IMR-90 (cell line): ENCODE results near the gene WASHC1. TPM values are rescaled to one million over a fixed set of nuclear protein-coding genes. Genes with fewer than 3 reads are reported as not detected.
"Not testable (repeated sequence)": the region's sequence is repeated elsewhere in the genome, so short reads cannot be mapped to it uniquely, and the experiment has no call there.

Experiments used
- ATAC-seq: fragments of 200-7000 bp; cut with Tn5 transposase; 2 replicates; pipeline ENCODE4 v1.9.1; 2020; ENCODE audit warnings: low read depth, mild to moderate bottlenecking, moderate library complexity
- BruUV-seq: library from RNA; stranded (reverse); fragments of 400-500 nt; replicated peaks from 2 replicates; lab custom pipeline; 2021; lab: Mats Ljungman, UMichigan
- CTCF ChIA-PET: fragments of 300-600 bp; formaldehyde crosslinking; extraction: SDS; loops from one replicate; lab custom pipeline; 2021; ENCODE audit warnings: antibody characterized with exemption; lab: Yijun Ruan, JAX
- POLR2A ChIA-PET: fragments of 300-600 bp; sonication (Branson Sonifier 250); formaldehyde crosslinking; loops from one replicate; lab custom pipeline; 2022; ENCODE audit warnings: antibody characterized with exemption; ENCODE audit not compliant: unreplicated experiment; lab: Charles Lee
- DNase-seq: peaks from one replicate; pipeline ENCODE4 v3.0.0; 2013
- H2AFZ ChIP-seq: replicated peaks from 2 replicates; pipeline ENCODE3; 2013; ENCODE audit warnings: low read length, mild to moderate bottlenecking; ENCODE audit not compliant: poor library complexity
- H2AK5ac ChIP-seq: 2 replicates; pipeline ENCODE4 v1.6.1; 2013; ENCODE audit warnings: low read depth, low read length, inconsistent platforms
- H2AK9ac ChIP-seq: replicated peaks from 2 replicates; pipeline ENCODE3; 2013; ENCODE audit warnings: mild to moderate bottlenecking, low read depth, low read length, moderate library complexity; ENCODE audit not compliant: poor library complexity
- H2BK120ac ChIP-seq: 2 replicates; pipeline ENCODE4 v1.6.1; 2013; ENCODE audit warnings: low read depth, low read length, inconsistent platforms
- H2BK15ac ChIP-seq: 3 replicates; pipeline ENCODE4 v1.6.1; 2013; ENCODE audit warnings: low read depth, low read length, inconsistent platforms
- H2BK20ac ChIP-seq: 2 replicates; pipeline ENCODE4 v1.6.1; 2013; ENCODE audit warnings: low read depth, mild to moderate bottlenecking, inconsistent platforms, low read length, moderate library complexity
- H2BK5ac ChIP-seq: 2 replicates; pipeline ENCODE4 v1.6.1; 2013; ENCODE audit warnings: mild to moderate bottlenecking, low read depth, low read length, inconsistent platforms; ENCODE audit not compliant: poor library complexity, severe bottlenecking
- H3K14ac ChIP-seq: replicated peaks from 2 replicates; pipeline ENCODE4 v1.6.1; 2013; ENCODE audit warnings: low read depth, low read length, inconsistent platforms
- H3K18ac ChIP-seq: 2 replicates; pipeline ENCODE4 v1.6.1; 2013; ENCODE audit warnings: low read depth, low read length, control low read depth
- H3K23ac ChIP-seq: 2 replicates; pipeline ENCODE4 v1.6.1; 2013; ENCODE audit warnings: low read depth, low read length, inconsistent platforms
- H3K27ac ChIP-seq: 2 replicates; pipeline ENCODE4 v1.5.1; 2013; ENCODE audit warnings: mild to moderate bottlenecking, control low read depth, low read length; ENCODE audit not compliant: insufficient read depth
- H3K27me3 ChIP-seq: 2 replicates; pipeline ENCODE4 v1.6.1; 2013; ENCODE audit warnings: low read length; ENCODE audit not compliant: control insufficient read depth, insufficient read depth
- H3K36me3 ChIP-seq: 2 replicates; pipeline ENCODE4 v1.6.1; 2013; ENCODE audit warnings: low read length, mixed read lengths; ENCODE audit not compliant: control insufficient read depth, insufficient read depth
- H3K4ac ChIP-seq: 2 replicates; pipeline ENCODE4 v1.6.1; 2013; ENCODE audit warnings: low read depth, low read length, inconsistent platforms
- H3K4me1 ChIP-seq: 2 replicates; pipeline ENCODE4 v1.6.1; 2013; ENCODE audit warnings: low read length, mixed read lengths; ENCODE audit not compliant: control insufficient read depth, insufficient read depth
- H3K4me2 ChIP-seq: 2 replicates; pipeline ENCODE4 v1.6.1; 2013; ENCODE audit warnings: low read depth, mild to moderate bottlenecking, control low read depth, low read length, moderate library complexity
- H3K4me3 ChIP-seq: 2 replicates; pipeline ENCODE4 v1.5.1; 2013; ENCODE audit warnings: low read depth, mild to moderate bottlenecking, control low read depth, low read length, moderate library complexity; ENCODE audit not compliant: insufficient read depth
- H3K56ac ChIP-seq: 2 replicates; pipeline ENCODE4 v1.6.1; 2013; ENCODE audit warnings: low read length, inconsistent platforms; ENCODE audit not compliant: insufficient read depth; ENCODE audit errors: extremely low read depth
- H3K79me1 ChIP-seq, 2 experiments: 2 replicates each; pipeline ENCODE4 v1.6.1; 2013; ENCODE audit warnings: low read length in 2 of 2, inconsistent platforms in 1 of 2, low read depth in 1 of 2
- H3K9ac ChIP-seq: 2 replicates; pipeline ENCODE4 v1.6.1; 2013; ENCODE audit warnings: low read depth, low read length, control low read depth
- H3K9me1 ChIP-seq: 2 replicates; pipeline ENCODE4 v1.6.1; 2013; ENCODE audit warnings: low read length, inconsistent platforms; ENCODE audit not compliant: insufficient read depth
- H3K9me3 ChIP-seq: 2 replicates; pipeline ENCODE4 v1.6.1; 2013; ENCODE audit warnings: low read length; ENCODE audit not compliant: control insufficient read depth, insufficient read depth
- H4K20me1 ChIP-seq: 2 replicates; pipeline ENCODE4 v1.6.1; 2013; ENCODE audit warnings: low read length, inconsistent platforms; ENCODE audit not compliant: insufficient read depth
- H4K5ac ChIP-seq: 2 replicates; pipeline ENCODE4 v1.6.1; 2013; ENCODE audit warnings: mild to moderate bottlenecking, low read depth, low read length, control low read depth
- H4K8ac ChIP-seq, 2 experiments: 2 replicates each; pipeline ENCODE4 v1.6.1; 2013; ENCODE audit warnings: low read depth in 2 of 2, low read length in 2 of 2, control low read depth in 1 of 2, inconsistent platforms in 1 of 2
- H4K91ac ChIP-seq: 2 replicates; pipeline ENCODE4 v1.6.1; 2013; ENCODE audit warnings: low read depth, low read length, inconsistent platforms; ENCODE audit not compliant: insufficient read depth
- WGBS, 2 experiments: methylation state at CpG; one replicate each; pipeline versions ENCODE4 v1.1.5 to v1.1.7; 2013; ENCODE audit warnings: missing lambda C conversion rate in 2 of 2; ENCODE audit not compliant: insufficient read length in 1 of 2; ENCODE audit errors: extremely low coverage in 2 of 2; 5-methylcytosine and 5-hydroxymethylcytosine counted together
- dilution Hi-C: fragments of 300-500 bp; cut with HindIII; formaldehyde crosslinking; loops from one replicate; pipeline ENCODE4 v1.14.3; 2018; ENCODE audit warnings: low sequenced_read_pairs; ENCODE audit not compliant: unreplicated experiment
- in situ Hi-C: fragments of 300-500 bp; cut with MboI; formaldehyde crosslinking; loops from 3 replicates; pipeline ENCODE4 v1.14.3; 2019; ENCODE audit warnings: low sequenced_read_pairs, inconsistent platforms, mixed read lengths
- intact Hi-C: fragments of 100-400 bp; cut with micrococcal nuclease; formaldehyde crosslinking; loops from 2 replicates; pipeline ENCODE4 v1.10.0; 2022
- polyA plus RNA-seq, 3 experiments: library from polyadenylated mRNA; depleted of rRNA; stranded (reverse); fragments of >200 nt; gene quantifications; 2 replicates each; pipeline ENCODE4 v1.2.3, GENCODE V29; 2012; ENCODE audit warnings: low replicate concordance in 1 of 3
- total RNA-seq: library from RNA; depleted of rRNA; stranded (reverse); fragments of >200 nt; gene quantifications from 2 replicates; pipeline ENCODE4 v1.2.3, GENCODE V29; 2012

Gene WASHC1
- total and polyA plus RNA-seq, 2 of the 4 experiments (the other 2 are of a cell fraction): 3.0 to 13.7 TPM

- H4K91ac ChIP-seq, H3K9me3 ChIP-seq, H3K36me3 ChIP-seq, H4K20me1 ChIP-seq, H2AK5ac ChIP-seq, dilution Hi-C loops, H3K9me1 ChIP-seq, H3K23ac ChIP-seq, H3K4ac ChIP-seq, H3K79me1 ChIP-seq, H3K4me3 ChIP-seq, H4K8ac ChIP-seq, ATAC-seq, intact Hi-C loops, H3K4me1 ChIP-seq, H3K14ac ChIP-seq, H2BK15ac ChIP-seq, H3K27ac ChIP-seq, BruUV-seq, H3K18ac ChIP-seq, H3K27me3 ChIP-seq, H3K9ac ChIP-seq, H3K4me2 ChIP-seq, H2AK9ac ChIP-seq, CTCF ChIA-PET, POLR2A ChIA-PET, H2BK120ac ChIP-seq, in situ Hi-C loops, H2BK5ac ChIP-seq, H2BK20ac ChIP-seq, H3K56ac ChIP-seq, H2AFZ ChIP-seq, H4K5ac ChIP-seq, DNase-seq: not testable (repeated sequence)
- no CpG with 5 or more reads among the region's 3 CpGs for WGBS, 2 experiments
Observed at GRCh38 chr9:43116-43515, 13.9 kb upstream of the WASHC1 start.

DNA sequence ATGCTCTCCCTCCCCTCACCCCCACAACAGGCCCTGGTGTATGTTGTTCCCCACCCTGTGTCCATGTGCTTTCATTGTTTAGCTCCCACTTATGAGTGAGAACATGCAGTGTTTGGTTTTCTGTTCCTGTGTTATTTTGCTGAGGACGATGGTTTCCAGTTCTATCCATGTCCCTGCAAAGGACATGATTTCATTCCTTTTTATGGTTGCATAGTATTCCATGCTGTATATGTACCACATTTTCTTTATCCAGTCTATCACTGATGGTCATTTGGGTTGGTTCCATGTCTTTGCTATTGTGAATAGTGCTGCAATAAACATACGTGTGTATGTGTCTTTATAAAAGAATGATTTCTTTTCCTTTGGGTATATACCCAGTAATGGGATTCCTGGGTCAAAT, 12.6 kb upstream of the WASHC1 start:
- H4K20me1 ChIP-seq, CTCF ChIA-PET, ATAC-seq, H3K9ac ChIP-seq, H2AK5ac ChIP-seq, H3K14ac ChIP-seq, H3K36me3 ChIP-seq, in situ Hi-C loops, H3K18ac ChIP-seq, BruUV-seq, H2AFZ ChIP-seq, H3K9me1 ChIP-seq, H3K4me3 ChIP-seq, H3K79me1 ChIP-seq, H4K8ac ChIP-seq, H3K23ac ChIP-seq, H3K56ac ChIP-seq, H3K4ac ChIP-seq, DNase-seq, H2BK20ac ChIP-seq, H3K4me1 ChIP-seq, H2BK5ac ChIP-seq, POLR2A ChIA-PET, dilution Hi-C loops, H4K91ac ChIP-seq, intact Hi-C loops, H2AK9ac ChIP-seq, H2BK120ac ChIP-seq, H2BK15ac ChIP-seq, H3K9me3 ChIP-seq, H4K5ac ChIP-seq, H3K27me3 ChIP-seq, H3K4me2 ChIP-seq, H3K27ac ChIP-seq: not testable (repeated sequence)
- no CpG with 5 or more reads among the region's 2 CpGs for WGBS, 2 experiments
